BLaER1 treated with 17β-estradiol and CSF1 and Interleukin-3, amounts not matched to agents 10 nM and 100 nM (cell line): Measurements from ENCODE around the gene NGF.
"Not testable (repeated sequence)": the region's sequence is repeated elsewhere in the genome, so short reads cannot be mapped to it uniquely, and the experiment has no call there.

ENCODE experiments used
- H3K27ac ChIP-seq, 11 experiments: shearing (Covaris generic); formaldehyde crosslinking; 2 replicates each; pipeline ENCODE4 v1.8.1; 2022
- H3K27me3 ChIP-seq, 11 experiments: shearing (Covaris generic); formaldehyde crosslinking; 2 replicates each; pipeline ENCODE4 v1.8.1; 2022
- H3K36me3 ChIP-seq, 11 experiments: shearing (Covaris generic); formaldehyde crosslinking; 2 replicates each; pipeline ENCODE4 v1.8.1; 2022
- H3K4me1 ChIP-seq, 10 experiments: shearing (Covaris generic); formaldehyde crosslinking; 2 replicates each; pipeline ENCODE4 v1.8.1; 2022
- H3K4me2 ChIP-seq, 11 experiments: shearing (Covaris generic); formaldehyde crosslinking; 2 replicates each; pipeline ENCODE4 v1.8.1; 2022
- H3K4me3 ChIP-seq, 10 experiments: shearing (Covaris generic); formaldehyde crosslinking; 2 replicates each; pipeline ENCODE4 v1.8.1; 2022
- H3K9ac ChIP-seq, 11 experiments: shearing (Covaris generic); formaldehyde crosslinking; 2 replicates each; pipeline ENCODE4 v1.8.1; 2022
- H3K9me3 ChIP-seq, 11 experiments: shearing (Covaris generic); formaldehyde crosslinking; replicated peaks in 1 of 11; 2 replicates each; pipeline ENCODE4 v1.8.1; 2022
- H4K20me1 ChIP-seq, 11 experiments: shearing (Covaris generic); formaldehyde crosslinking; 2 replicates each; pipeline ENCODE4 v1.8.1; 2022
- Cebpa-rat ChIP-seq, 11 experiments: shearing (Covaris generic); IDR thresholded peaks; 2 replicates each; pipeline ENCODE4 v1.8.1; 2022

NGF gene

GRCh38 chr1:115317101-115318012, 20.7 kb downstream of the NGF start:
- Histone ChIP-seq H3K4me2 (no peak overlapping the region), H3K9ac (no peak overlapping the region), H3K9me3 (no peaks in the 10 kb centered on the region), H3K27me3 (no peaks in the 10 kb centered on the region; a peak in 1 of 22 replicates), H3K27ac (no peak overlapping the region), H3K4me3 (no peak overlapping the region), H3K36me3 (no peaks in the 10 kb centered on the region), H3K4me1 (no peaks in the 10 kb centered on the region), H4K20me1 (no peaks in the 10 kb centered on the region)
- TF ChIP-seq Cebpa-rat (IDR thresholded peaks at IDR 0.05) = no peak

- H3K27ac ChIP-seq = no peak overlapping the region
- H3K4me2 ChIP-seq = no peak overlapping the region
- no peak overlapping the region for H3K4me3 ChIP-seq
- no peak overlapping the region for H3K9ac ChIP-seq
- H3K27me3 ChIP-seq = no peaks in the 10 kb centered on the region
- no peaks in the 10 kb centered on the region for H3K36me3 ChIP-seq
- no peak for TF ChIP-seq Cebpa-rat (IDR thresholded peaks at IDR 0.05)
- no peaks in the 10 kb centered on the region for H3K9me3 ChIP-seq
- H3K4me1 ChIP-seq = peaks cover 0 to 7% (median 0%) of the 10 kb centered on the region in 10 experiments; a peak in 1 of 20 replicates
- no peaks in the 10 kb centered on the region for H4K20me1 ChIP-seq
These were observed 23.3 kb downstream of the NGF start for GRCh38 chr1:115314765-115315164.

GRCh38 chr1:115314092-115314491, 24.0 kb downstream of the NGF start:
- peaks cover 0 to 7% (median 0%) of the 10 kb centered on the region in 10 experiments; a peak in 1 of 20 replicates for H3K4me1 ChIP-seq
- no peak overlapping the region for H3K9ac ChIP-seq
- H3K27me3 ChIP-seq = no peaks in the 10 kb centered on the region
- H3K27ac ChIP-seq = no peak overlapping the region
- H4K20me1 ChIP-seq = no peaks in the 10 kb centered on the region
- TF ChIP-seq Cebpa-rat (IDR thresholded peaks at IDR 0.05) = no peak
- H3K9me3 ChIP-seq = no peaks in the 10 kb centered on the region
- H3K4me3 ChIP-seq = no peak overlapping the region
- H3K36me3 ChIP-seq = no peaks in the 10 kb centered on the region
- H3K4me2 ChIP-seq = no peak overlapping the region

- Histone ChIP-seq H3K9ac (no peak overlapping the region), H3K36me3 (no peaks in the 10 kb centered on the region), H4K20me1 (no peaks in the 10 kb centered on the region), H3K27me3 (no peaks in the 10 kb centered on the region), H3K9me3 (no peaks in the 10 kb centered on the region), H3K4me3 (no peak overlapping the region), H3K4me1 (peaks cover 0 to 7% (median 0%) of the 10 kb centered on the region in 10 experiments; a peak in 1 of 20 replicates), H3K4me2 (no peak overlapping the region), H3K27ac (no peak overlapping the region)
- no peak for TF ChIP-seq Cebpa-rat (IDR thresholded peaks at IDR 0.05)
These were observed 24.9 kb downstream of the NGF start for GRCh38 chr1:115313182-115313581.

GRCh38 chr1:115312742-115313141, 25.3 kb downstream of the NGF start:
- Histone ChIP-seq H3K36me3 (no peaks in the 10 kb centered on the region), H3K4me1 (peaks cover 0 to 7% (median 0%) of the 10 kb centered on the region in 10 experiments; a peak in 1 of 20 replicates), H3K27ac (no peak overlapping the region), H3K4me2 (no peak overlapping the region), H3K27me3 (no peaks in the 10 kb centered on the region), H3K9ac (no peak overlapping the region), H3K4me3 (no peak overlapping the region), H4K20me1 (no peaks in the 10 kb centered on the region), H3K9me3 (no peaks in the 10 kb centered on the region)
- no peak for TF ChIP-seq Cebpa-rat (IDR thresholded peaks at IDR 0.05)

GRCh38 chr1:115311474-115311989, 26.5 kb downstream of the NGF start:
- no peaks in the 10 kb centered on the region for H3K27me3 ChIP-seq
- no peak overlapping the region for H3K9ac ChIP-seq
- no peak overlapping the region for H3K27ac ChIP-seq
- peaks cover 0 to 7% (median 0%) of the 10 kb centered on the region in 10 experiments; a peak in 1 of 20 replicates for H3K4me1 ChIP-seq
- no peak overlapping the region for H3K4me3 ChIP-seq
- no peaks in the 10 kb centered on the region for H4K20me1 ChIP-seq
- H3K36me3 ChIP-seq = no peaks in the 10 kb centered on the region
- no peak for TF ChIP-seq Cebpa-rat (IDR thresholded peaks at IDR 0.05)
- no peaks in the 10 kb centered on the region for H3K9me3 ChIP-seq
- H3K4me2 ChIP-seq = no peak overlapping the region

GRCh38 chr1:115310581-115311473, 27.2 kb downstream of the NGF start:
- Histone ChIP-seq H3K4me2 (0 out of 22 replicates have a peak overlapping the region, but pooled peaks of 1 of the 11 experiments have one; percentile 8), H3K27me3 (no peaks in the 10 kb centered on the region), H3K9me3 (no peaks in the 10 kb centered on the region), H3K4me3 (no peak overlapping the region), H3K4me1 (peaks cover 0 to 7% (median 0%) of the 10 kb centered on the region in 10 experiments; a peak in 1 of 20 replicates), H3K9ac (no peak overlapping the region), H4K20me1 (no peaks in the 10 kb centered on the region), H3K36me3 (no peaks in the 10 kb centered on the region), H3K27ac (no peak overlapping the region)
- TF ChIP-seq Cebpa-rat (IDR thresholded peaks at IDR 0.05) = no peak

GRCh38 chr1:115309504-115309903, 28.5 kb downstream of the NGF start:
- H3K4me3 ChIP-seq, H3K27ac ChIP-seq, H3K4me1 ChIP-seq, H3K9me3 ChIP-seq, H3K9ac ChIP-seq, H3K4me2 ChIP-seq, H4K20me1 ChIP-seq, H3K36me3 ChIP-seq, H3K27me3 ChIP-seq: not testable (repeated sequence)

GRCh38 chr1:115308969-115309368, 29.1 kb downstream of the NGF start:
- no peak for TF ChIP-seq Cebpa-rat (IDR thresholded peaks at IDR 0.05)
- H3K27me3 ChIP-seq = no peaks in the 10 kb centered on the region
- H3K27ac ChIP-seq = no peak overlapping the region
- no peak overlapping the region for H3K9ac ChIP-seq
- no peak overlapping the region for H3K4me2 ChIP-seq
- no peak overlapping the region for H3K4me3 ChIP-seq
- no peaks in the 10 kb centered on the region for H4K20me1 ChIP-seq
- no peaks in the 10 kb centered on the region for H3K36me3 ChIP-seq
- no peaks in the 10 kb centered on the region for H3K9me3 ChIP-seq
- H3K4me1 ChIP-seq = peaks cover 0 to 7% (median 0%) of the 10 kb centered on the region in 10 experiments; a peak in 1 of 20 replicates
